Smooth muscle cell (in vitro differentiated cells): ENCODE results near the gene SCN2B. TPM values are rescaled to one million over a fixed set of nuclear protein-coding genes. Genes with fewer than 3 reads are reported as not detected.

ENCODE experiments used
- DNase-seq: peaks from one replicate; lab custom pipeline; 2025; ENCODE audit not compliant: unreplicated experiment; lab: John Stamatoyannopoulos, UW
- H2AFZ ChIP-seq: fragments of 200-600 bp; sonication (generic); 2 replicates; pipeline ENCODE4 v1.6.0; 2016; ENCODE audit warnings: antibody characterized with exemption, low read depth, mild to moderate bottlenecking
- H3F3A ChIP-seq: fragments of 200-600 bp; sonication (generic); 2 replicates; pipeline ENCODE4 v1.6.0; 2017; ENCODE audit warnings: antibody characterized with exemption, low read depth
- H3K27ac ChIP-seq: fragments of 200-600 bp; sonication (generic); 2 replicates; pipeline ENCODE4 v1.5.1; 2016; ENCODE audit warnings: low read depth, mild to moderate bottlenecking
- H3K27me3 ChIP-seq: fragments of 200-600 bp; sonication (generic); 2 replicates; pipeline ENCODE4 v1.6.1; 2016; ENCODE audit warnings: low read depth, mild to moderate bottlenecking
- H3K36me3 ChIP-seq: fragments of 200-600 bp; sonication (generic); 2 replicates; pipeline ENCODE4 v1.5.1; 2016; ENCODE audit warnings: low read depth
- H3K4me1 ChIP-seq: fragments of 200-600 bp; sonication (generic); 2 replicates; pipeline ENCODE4 v1.5.1; 2016; ENCODE audit warnings: low read depth
- H3K4me2 ChIP-seq: fragments of 200-600 bp; sonication (generic); 2 replicates; pipeline ENCODE4 v1.6.0; 2016; ENCODE audit warnings: mild to moderate bottlenecking
- H3K4me3 ChIP-seq: fragments of 200-600 bp; sonication (generic); 2 replicates; pipeline ENCODE4 v1.5.1; 2016; ENCODE audit warnings: mild to moderate bottlenecking
- H3K79me2 ChIP-seq: fragments of 200-600 bp; sonication (generic); 2 replicates; pipeline ENCODE4 v1.6.0; 2016; ENCODE audit warnings: low read depth, mild to moderate bottlenecking
- H3K9ac ChIP-seq: fragments of 200-600 bp; sonication (generic); 2 replicates; pipeline ENCODE4 v1.6.0; 2016; ENCODE audit warnings: low read depth
- H3K9me3 ChIP-seq: fragments of 200-600 bp; sonication (generic); replicated peaks from 2 replicates; pipeline ENCODE4 v1.5.1; 2016; ENCODE audit warnings: low read depth
- H4K20me1 ChIP-seq: fragments of 200-600 bp; sonication (generic); 2 replicates; pipeline ENCODE4 v1.6.0; 2016; ENCODE audit warnings: low read depth
- CTCF ChIP-seq: fragments of 200-600 bp; sonication (generic); IDR thresholded peaks from 2 replicates; pipeline ENCODE4 v1.5.1; 2017; ENCODE audit warnings: borderline replicate concordance, mild to moderate bottlenecking, antibody characterized with exemption; ENCODE audit not compliant: insufficient read depth, poor library complexity, severe bottlenecking
- WGBS: methylation state at CpG from one replicate; pipeline ENCODE4 v1.1.7; 2016; ENCODE audit warnings: low lambda C conversion rate; 5-methylcytosine and 5-hydroxymethylcytosine counted together
- polyA plus RNA-seq: library from polyadenylated mRNA; unstranded; fragments of >200 nt; fragmentation: Nextera tagmentation; extraction: Ambion mirVana; gene quantifications from 2 replicates; pipeline ENCODE4 v1.2.1, GENCODE V29; 2016
- total RNA-seq: library from RNA; depleted of rRNA; stranded (reverse); fragments of >200 nt; gene quantifications from 2 replicates; pipeline ENCODE4 v1.2.3, GENCODE V29; 2014

The SCN2B gene
- total and polyA plus RNA-seq, 2 experiments from 2014 or later: 0.31 to 0.40 TPM

- Histone ChIP-seq H4K20me1 (no peaks in the 10 kb centered on the region), H2AFZ (no peak overlapping the region), H3K4me3 (no peak overlapping the region), H3K9me3 (no peaks in the 10 kb centered on the region), H3K4me1 (no peaks in the 10 kb centered on the region), H3F3A (no peaks in the 10 kb centered on the region), H3K4me2 (no peak overlapping the region), H3K36me3 (no peaks in the 10 kb centered on the region), H3K27me3 (peaks cover 17% of the 10 kb centered on the region), H3K9ac (no peak overlapping the region), H3K79me2 (no peaks in the 10 kb centered on the region), H3K27ac (no peak overlapping the region)
- TF ChIP-seq CTCF: no peak
- DNase-seq: no peak
Measured at GRCh38 chr11:118219244-118219643, 42.8 kb upstream of the SCN2B start.

- Histone ChIP-seq H3K4me2 (no peak overlapping the region), H3K79me2 (no peaks in the 10 kb centered on the region), H3K4me3 (no peak overlapping the region), H3K4me1 (no peaks in the 10 kb centered on the region), H3K9ac (no peak overlapping the region), H3K9me3 (no peaks in the 10 kb centered on the region), H2AFZ (no peak overlapping the region), H3K27me3 (peaks cover 18% of the 10 kb centered on the region), H3K27ac (no peak overlapping the region), H4K20me1 (no peaks in the 10 kb centered on the region), H3K36me3 (no peaks in the 10 kb centered on the region), H3F3A (no peaks in the 10 kb centered on the region)
- no peak for TF ChIP-seq CTCF
- WGBS: 96% methylated on average over 3 of the region's 3 CpGs
- no peak for DNase-seq
Measured at GRCh38 chr11:118217575-118217974, 41.1 kb upstream of the SCN2B start.

GRCh38 chr11:118216621-118217481 is 40.4 kb upstream of the SCN2B start:
- no peaks in the 10 kb centered on the region for H3F3A ChIP-seq
- peaks cover 24% of the 10 kb centered on the region for H3K27me3 ChIP-seq
- no peak overlapping the region for H3K4me3 ChIP-seq
- no peaks in the 10 kb centered on the region for H3K9me3 ChIP-seq
- H3K27ac ChIP-seq: no peak overlapping the region
- H3K9ac ChIP-seq: no peak overlapping the region
- H3K79me2 ChIP-seq: no peaks in the 10 kb centered on the region
- no peaks in the 10 kb centered on the region for H3K36me3 ChIP-seq
- H2AFZ ChIP-seq: no peak overlapping the region
- H3K4me1 ChIP-seq: no peaks in the 10 kb centered on the region
- no peaks in the 10 kb centered on the region for H4K20me1 ChIP-seq
- WGBS: 86% methylated on average over 11 of the region's 11 CpGs
- no peak for DNase-seq
- no peak for TF ChIP-seq CTCF
- H3K4me2 ChIP-seq: no peak overlapping the region

- no peaks in the 10 kb centered on the region for H3F3A ChIP-seq
- peaks cover 5% of the 10 kb centered on the region for H3K4me1 ChIP-seq
- no peaks in the 10 kb centered on the region for H3K79me2 ChIP-seq
- H3K4me2 ChIP-seq: no peak overlapping the region
- no peak overlapping the region for H3K27ac ChIP-seq
- no peak overlapping the region for H3K9ac ChIP-seq
- 93% methylated on average over 7 of the region's 7 CpGs for whole genome bisulfite sequencing
- no peak for DNase-seq
- no peaks in the 10 kb centered on the region for H4K20me1 ChIP-seq
- no peak overlapping the region for H2AFZ ChIP-seq
- no peaks in the 10 kb centered on the region for H3K36me3 ChIP-seq
- no peak for TF ChIP-seq CTCF
- no peaks in the 10 kb centered on the region for H3K9me3 ChIP-seq
- H3K4me3 ChIP-seq: no peak overlapping the region
- peaks cover 34% of the 10 kb centered on the region for H3K27me3 ChIP-seq
Measured at GRCh38 chr11:118215765-118216164, 39.3 kb upstream of the SCN2B start.
